ENCODE measurements around the gene RABGEF1. TPM values are rescaled to one million over a fixed set of nuclear protein-coding genes. Genes with fewer than 3 reads are reported as not detected.
"Not testable (repeated sequence)": the region's sequence is repeated elsewhere in the genome, so short reads cannot be mapped to it uniquely, and the experiment has no call there.

RABGEF1 gene
- 10 to 100 TPM; 25.3 to 27.1 TPM for total RNA-seq
- long read RNA-seq, transcript RABGEF1-206 (10 exons, 2,281 nt) = minor isoform, 5 of 38 reads
- long read RNA-seq, transcript RABGEF1-201 (9 exons, 3,733 nt) = major isoform, 16 of 38 reads
- long read RNA-seq, partial matches to known transcripts = 1 of 38 reads
- long read RNA-seq, other reads (novel, unspliced or antisense) = 16 of 38 reads

DNA sequence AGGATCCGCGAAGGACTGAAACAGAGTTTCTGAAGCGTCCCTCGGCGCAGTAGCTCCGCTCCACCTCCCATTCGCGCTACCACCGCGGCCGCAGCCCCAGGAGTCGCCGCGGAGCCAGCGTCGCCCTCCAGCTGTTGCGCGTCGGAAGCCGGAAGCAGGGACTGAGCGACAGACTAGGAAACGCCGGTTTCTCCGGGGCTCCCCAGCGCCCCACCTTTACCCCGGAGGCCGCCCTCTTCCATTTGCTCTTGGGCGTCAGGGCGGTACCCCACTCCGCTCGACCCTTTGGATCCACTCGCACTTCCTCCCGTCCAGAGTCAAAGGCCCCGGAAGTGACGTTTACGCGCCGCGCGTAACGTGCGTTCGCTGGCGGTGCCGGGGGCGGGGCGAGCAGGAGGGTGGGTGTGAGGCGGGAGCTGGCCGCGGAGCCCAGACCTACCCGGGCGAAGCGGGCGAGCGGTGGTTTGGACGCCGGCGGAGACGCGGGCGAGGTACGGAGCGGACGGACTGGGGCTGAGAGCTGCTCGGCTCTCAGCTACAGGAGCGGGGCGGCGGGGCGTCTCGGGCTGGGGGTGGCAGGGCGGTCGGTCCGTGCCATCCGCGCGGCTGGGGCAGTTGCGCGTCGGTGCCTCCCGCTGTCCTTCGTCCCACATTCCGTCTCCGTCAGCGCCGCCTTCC is at the start of gene RABGEF1:
Gene RABGEF1 (plus strand): TSS at position 432 of the 678 bp plus-strand sequence. CDS start 31,167 bp downstream, outside the sequence.
- peak; percentile 98 to 99 for DNase-seq
- ATAC-seq = peak; percentile 93

DNA sequence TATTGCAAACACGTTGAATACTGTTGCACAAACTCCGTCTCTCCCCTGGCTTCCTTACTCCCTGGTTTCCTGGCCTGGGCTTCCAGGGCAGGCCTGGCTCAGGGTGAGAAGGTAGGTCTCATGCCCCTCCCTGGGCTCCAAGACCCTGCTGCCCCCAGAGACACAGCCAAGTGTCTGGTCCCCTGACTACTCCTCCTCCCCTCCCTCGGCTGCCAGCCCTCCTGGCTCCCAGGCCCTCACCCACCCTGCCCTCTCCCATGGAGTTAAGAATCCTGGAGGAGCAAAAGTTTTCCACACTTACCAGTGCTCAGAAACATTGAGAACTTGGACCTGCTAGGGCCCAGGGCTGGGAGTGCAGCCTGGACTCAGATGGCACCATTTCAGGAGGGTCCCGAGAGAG is 47.2 kb upstream of the RABGEF1 start:
- no peak for DNase-seq
- ATAC-seq = no peak
- intact Hi-C loops (cut with DNase I, micrococcal nuclease) = no loop called here

More for the DNA sequence above, at the start of gene RABGEF1:
- intact Hi-C loops (cut with DNase I, micrococcal nuclease) = no loop called here

DNA sequence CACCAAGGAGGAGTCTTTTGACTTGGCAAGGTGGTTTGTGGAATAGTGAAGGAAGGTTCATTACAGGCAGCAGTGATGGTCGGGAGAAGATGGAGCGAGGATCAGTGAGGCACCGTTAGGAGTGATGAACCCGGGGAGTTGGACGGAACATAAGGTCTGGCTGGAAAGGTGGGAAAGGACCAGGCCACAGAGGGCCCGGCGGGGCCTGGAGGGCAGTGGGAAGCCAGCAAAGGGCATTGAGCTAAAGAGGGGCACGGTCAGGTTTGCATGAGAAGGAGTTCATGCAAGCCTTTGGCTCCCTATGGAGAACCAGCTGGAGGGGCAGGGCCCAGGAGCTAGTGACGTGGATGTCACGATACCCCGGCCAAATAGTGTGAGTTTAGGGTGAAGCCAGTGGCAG is 46.2 kb upstream of the RABGEF1 start:
- no peak for ATAC-seq
- intact Hi-C loops (cut with DNase I, micrococcal nuclease) = no loop called here
- DNase-seq = no peak

DNA sequence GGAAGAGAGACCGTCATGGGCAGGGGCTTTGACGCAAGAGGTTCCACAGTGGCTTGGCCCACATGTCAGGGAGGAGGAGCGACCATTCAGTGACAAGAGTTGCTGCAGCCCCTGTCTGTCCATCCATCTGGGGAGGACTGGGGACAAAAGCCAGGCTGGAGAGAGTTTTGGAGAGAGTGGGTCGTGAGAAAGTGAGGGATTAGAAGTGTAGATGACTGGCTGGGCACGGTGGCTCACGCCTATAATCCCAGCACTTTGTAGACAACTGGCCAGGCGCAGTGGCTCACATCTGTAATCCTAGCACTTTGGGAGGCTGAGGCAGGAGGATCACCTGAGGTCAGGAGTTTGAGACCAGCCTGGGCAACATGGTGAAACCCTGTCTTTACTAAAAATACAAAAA is 45.1 kb upstream of the RABGEF1 start:
- intact Hi-C loops (cut with DNase I, micrococcal nuclease); DNase-seq; ATAC-seq: not testable (repeated sequence)

DNA sequence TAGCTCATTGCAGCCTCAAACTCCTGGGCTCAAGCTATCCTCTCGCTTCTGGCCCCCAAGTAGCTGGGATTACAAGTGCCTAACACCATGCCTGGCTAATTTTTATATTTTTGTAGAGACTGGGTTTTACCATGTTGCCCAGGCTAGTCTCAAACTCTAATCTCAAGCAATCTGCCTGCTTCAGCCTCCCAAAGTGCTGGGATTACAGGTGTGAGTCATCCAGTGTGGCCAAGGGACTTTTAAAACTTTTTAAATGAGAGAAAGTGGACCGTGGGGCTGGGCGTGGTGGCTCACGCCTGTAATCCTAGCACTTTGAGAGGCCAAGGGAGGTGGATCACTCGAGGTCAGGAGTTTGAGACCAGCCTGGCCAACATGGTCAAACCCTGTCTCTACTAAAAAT is 44.4 kb upstream of the RABGEF1 start:
- not testable (repeated sequence) for ATAC-seq, DNase-seq

DNA sequence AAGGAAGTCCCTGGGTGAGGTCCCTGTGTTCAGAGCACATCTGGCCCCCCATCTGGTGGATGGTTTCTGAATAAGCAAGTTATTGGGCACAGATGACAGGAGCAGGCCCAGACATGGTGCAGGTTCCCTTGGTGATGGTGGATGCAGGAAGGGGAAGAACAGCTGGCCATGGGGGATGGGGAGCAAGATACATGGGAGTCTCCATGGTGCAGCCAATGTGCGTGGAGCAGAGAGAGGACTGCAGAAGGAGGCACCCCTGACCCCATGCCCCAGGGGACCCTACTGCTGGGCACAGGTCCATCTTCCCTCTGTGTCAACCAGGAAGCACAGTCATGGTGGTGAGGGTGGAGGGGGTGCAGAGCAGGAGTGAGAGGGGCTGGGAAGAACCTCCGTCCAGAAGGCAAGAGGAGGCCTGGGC is 43.8 kb upstream of the RABGEF1 start:
- DNase-seq = no peak
- ATAC-seq = peak; percentile 27
- intact Hi-C loops (cut with DNase I, micrococcal nuclease) = no loop called here

More for the DNA sequence above, 44.4 kb upstream of the RABGEF1 start:
- intact Hi-C loops (cut with DNase I, micrococcal nuclease) = not testable (repeated sequence)

DNA sequence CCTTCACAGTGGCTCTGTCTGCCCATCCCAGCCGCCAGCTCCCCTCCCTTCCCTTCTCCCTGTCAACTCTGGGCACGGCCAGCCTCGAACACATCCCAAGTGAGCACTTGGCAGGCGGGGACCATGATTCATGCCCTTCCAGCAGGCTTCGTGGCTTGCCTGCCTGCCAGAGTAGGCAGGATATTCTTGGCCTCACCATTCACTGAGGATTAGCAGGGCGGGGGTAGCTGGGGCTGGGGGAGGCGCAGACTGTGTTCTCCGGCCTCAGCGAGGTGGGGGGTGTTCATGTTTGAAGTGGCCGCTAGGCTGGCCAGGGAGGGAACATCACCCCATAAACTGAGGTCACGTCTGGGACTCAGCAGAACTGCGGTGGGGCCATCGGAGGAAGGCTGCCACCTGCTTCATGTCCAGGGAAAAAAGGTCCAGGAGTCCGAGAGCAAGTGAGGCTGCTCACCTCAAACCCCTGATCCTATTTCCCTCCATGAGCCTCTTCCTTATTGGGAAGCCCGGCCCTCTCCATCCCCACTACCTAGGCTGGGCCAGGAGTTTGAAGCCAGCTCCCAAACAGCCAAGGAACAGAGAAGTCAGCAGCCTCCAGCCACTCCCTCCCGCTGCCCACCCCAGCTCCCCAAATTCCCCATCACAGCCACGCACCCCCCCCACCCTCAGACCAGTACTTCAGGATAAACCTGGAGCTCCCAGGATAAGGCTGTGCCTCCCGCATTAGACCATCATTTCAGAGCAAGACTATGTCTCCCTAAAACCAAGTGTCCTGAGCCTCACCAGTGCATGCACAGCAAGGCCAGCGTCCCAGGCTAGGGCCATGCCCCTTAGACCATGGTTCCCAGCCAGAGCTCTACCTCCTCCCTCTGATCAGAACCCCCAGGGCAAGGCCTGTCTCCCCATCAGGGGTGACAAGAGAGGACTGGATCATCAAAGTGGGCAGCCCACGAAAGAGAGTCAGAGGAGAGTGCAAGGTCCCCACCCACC is 42.8 kb upstream of the RABGEF1 start:
- intact Hi-C loops (cut with DNase I, micrococcal nuclease) = no loop called here
- ATAC-seq (peak; percentile 24), DNase-seq (no peak)

DNA sequence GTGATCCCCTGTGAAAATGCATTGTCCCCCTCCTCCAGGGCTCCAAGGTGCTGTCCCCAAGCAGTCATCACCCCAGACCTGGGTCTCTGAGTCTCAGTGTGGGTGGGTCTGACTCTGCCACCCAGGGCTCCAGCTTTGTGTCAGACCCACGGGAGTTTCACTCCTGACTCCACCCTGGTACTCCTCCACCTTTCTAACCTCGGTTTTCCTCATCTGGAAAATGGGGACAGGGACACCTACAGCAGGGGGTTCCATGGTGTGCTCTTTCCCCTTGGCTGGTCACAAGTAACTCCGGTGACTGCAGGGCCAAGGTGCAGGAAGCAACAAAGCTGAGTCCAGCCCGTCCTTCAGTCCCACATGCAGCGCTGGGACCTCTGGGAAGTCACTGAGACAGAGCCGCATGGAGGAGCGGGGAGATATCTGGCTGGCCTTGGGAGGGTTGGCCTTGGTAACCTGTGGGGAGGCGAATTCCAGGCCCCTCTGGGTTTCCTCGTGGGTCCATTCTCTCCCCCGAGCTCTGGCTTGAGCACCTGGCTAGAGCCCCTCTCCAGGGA is 41.8 kb upstream of the RABGEF1 start:
- intact Hi-C loops (cut with DNase I, micrococcal nuclease) = no loop called here
- no peak for DNase-seq
- no peak for ATAC-seq

DNA sequence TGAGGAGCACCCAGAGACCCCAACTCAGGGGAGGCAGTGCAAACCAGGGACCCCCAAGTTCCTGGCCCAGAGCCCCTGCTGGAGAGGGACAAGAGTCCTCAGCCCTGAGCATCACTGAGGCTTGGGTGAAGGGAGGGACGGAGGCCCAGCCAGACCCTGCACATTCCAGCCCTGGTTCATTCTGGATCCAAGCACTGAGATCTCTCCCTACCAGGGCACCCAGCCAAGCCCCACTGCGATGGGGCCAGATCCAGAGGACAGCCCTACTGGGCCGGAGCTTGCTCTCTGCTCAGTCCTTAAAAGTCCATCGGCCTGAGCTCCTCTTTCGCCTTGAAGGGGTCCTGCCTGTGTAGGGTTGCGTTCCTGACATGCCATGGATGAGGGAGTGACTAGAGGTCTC is 40.5 kb upstream of the RABGEF1 start:
- ATAC-seq = no peak
- intact Hi-C loops (cut with DNase I, micrococcal nuclease) = no loop called here
- peak in 1 of 2 donors; percentile 24 for DNase-seq

DNA sequence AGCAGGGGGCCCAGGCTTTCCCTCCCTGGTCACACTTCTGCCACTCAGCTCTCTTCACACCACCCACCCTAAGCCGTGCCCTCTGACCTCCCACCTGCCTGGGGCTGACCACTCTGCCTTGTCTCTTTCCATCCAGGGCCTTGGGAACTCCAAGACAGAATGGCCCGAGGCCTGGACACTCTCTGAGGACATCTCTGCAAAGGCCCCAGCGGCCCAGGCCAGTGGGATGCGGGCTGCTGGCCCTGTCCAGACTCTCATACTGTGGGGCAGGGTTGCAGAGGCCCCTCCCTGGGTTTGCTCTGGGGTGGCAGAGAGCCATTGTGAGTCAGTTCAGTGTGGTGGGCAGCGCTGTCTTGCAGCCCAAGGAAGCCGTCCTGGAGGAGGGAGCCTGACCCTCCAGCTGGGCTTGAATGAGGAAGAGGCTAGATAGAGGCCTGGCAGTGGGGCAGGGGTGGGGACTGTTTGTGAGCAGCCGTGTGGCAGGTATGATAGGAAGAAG is 39.9 kb upstream of the RABGEF1 start:
- ATAC-seq (no peak), DNase-seq (no peak)

DNA sequence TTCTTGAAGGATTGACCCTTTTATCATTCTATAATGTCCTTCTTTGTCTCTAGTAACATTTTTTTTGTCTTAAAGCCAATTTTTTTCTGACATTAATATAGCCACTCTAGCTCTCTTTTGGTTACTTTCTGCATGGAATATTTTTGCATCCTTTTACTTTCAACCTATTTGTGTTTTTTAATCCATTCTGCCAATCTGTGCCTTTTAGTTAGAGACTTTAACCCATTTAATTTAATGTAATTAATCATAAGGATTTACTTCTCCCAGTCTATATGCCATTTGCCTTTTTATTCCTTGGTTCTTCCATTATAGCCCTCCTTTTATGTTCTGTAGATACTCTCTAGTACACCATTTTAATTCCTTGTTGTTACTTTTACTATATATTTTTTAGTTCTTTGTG is 32.7 kb upstream of the RABGEF1 start:
- DNase-seq (no peak), ATAC-seq (no peak)
- intact Hi-C loops (cut with DNase I, micrococcal nuclease) = no loop called here

More for the DNA sequence above, 39.9 kb upstream of the RABGEF1 start:
- intact Hi-C loops (cut with DNase I, micrococcal nuclease) = no loop called here

DNA sequence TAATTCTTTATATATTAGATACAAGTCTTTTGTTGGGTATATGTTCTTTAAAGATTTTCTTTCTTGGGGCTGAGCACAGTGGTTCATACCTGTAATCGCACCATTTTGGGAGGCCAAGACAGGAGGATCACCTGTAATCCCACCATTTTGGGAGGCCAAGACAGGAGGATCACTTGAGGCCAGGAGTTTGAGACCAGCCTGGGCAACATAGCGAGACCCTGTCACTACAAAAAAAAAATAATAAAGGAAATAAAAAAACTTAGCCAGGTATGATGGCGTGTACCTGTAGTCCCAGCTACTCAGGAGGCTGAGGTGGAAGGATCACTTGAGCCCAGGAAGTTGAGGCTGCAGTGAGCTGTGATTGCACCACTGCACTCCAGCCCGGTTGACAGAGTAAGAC is 29.8 kb upstream of the RABGEF1 start:
- ATAC-seq; DNase-seq; intact Hi-C loops (cut with DNase I, micrococcal nuclease): not testable (repeated sequence)

DNA sequence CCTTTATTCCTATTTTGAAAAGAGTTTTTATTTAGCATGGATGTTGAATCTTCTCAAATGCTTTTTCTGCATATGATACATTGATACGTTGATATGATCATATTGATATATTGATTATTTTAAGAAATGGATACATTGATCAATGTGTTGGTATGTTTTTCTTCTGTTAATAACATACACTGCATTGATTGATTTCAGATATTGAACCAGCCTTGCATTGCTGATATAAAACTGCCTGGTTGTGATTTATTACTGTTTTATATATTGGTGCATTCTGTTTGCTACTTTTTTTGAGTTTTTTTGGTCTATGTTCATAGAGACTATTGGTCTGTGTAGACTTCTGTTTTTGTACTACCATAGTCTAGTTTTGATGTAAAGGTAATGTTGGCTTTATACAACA is 26.8 kb upstream of the RABGEF1 start:
- intact Hi-C loops (cut with DNase I, micrococcal nuclease) = no loop called here
- ATAC-seq = no peak
- no peak for DNase-seq

DNA sequence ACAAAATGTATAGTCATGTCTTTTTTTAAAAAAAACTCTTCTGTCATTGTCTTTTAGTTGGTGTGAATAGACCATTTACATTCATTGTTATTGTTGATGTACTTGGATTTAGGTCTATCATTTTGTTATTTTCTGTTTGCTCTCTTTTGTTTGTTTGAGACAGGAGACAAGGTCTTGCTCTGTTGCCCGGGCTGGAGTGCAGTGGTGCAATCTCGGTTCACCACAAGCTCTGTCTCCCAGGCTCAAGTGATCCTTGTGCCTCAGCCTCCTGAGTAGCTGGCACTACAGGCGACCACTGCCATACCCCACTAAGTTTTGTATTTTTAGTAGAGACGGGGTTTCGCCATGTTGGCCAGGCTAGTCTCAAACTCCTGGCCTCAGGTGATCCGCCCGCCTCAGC is 23.9 kb upstream of the RABGEF1 start:
- ATAC-seq; intact Hi-C loops (cut with DNase I, micrococcal nuclease); DNase-seq: not testable (repeated sequence)

DNA sequence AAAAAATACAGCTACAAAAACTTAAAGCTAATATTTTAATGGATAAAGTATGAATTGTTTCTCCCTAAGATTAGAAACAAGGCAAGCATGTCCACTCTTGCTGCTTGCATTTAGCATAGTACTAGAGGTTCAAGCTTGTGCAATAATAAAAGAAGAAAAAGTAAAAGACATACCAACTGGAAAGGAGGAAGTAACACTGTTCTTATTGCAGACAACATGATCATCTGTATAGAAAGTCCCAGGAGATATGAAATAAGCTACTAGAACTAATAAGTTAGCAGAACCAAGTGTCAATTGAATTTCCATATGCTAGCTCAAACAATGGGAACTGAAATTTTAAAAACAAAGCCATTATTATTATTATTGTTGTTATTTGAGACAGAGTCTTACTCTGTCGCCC is 20.0 kb upstream of the RABGEF1 start:
- ATAC-seq (no peak), DNase-seq (no peak)
- intact Hi-C loops (cut with DNase I, micrococcal nuclease) = no loop called here

DNA sequence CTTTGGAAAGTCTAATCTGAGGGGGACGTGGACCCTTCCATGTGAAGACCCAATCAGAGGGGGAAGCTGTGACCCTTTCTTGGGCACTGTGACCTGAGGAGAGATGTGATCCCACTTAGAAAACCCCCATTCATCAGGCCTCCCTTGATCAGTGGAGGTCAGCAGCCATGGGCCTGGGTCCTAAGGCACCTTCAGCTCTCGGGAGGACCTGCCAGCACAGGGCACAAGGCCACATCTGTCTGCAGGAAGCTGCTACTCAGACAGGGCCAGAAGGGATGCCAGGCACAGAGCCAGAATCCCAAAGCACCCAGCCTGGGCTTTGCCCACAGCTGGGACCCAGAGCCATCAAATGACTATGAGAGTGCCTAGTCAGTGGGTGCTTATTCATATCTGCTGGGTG is 14.7 kb upstream of the RABGEF1 start:
- intact Hi-C loops (cut with DNase I, micrococcal nuclease) = no loop called here
- ATAC-seq (no peak), DNase-seq (no peak)

DNA sequence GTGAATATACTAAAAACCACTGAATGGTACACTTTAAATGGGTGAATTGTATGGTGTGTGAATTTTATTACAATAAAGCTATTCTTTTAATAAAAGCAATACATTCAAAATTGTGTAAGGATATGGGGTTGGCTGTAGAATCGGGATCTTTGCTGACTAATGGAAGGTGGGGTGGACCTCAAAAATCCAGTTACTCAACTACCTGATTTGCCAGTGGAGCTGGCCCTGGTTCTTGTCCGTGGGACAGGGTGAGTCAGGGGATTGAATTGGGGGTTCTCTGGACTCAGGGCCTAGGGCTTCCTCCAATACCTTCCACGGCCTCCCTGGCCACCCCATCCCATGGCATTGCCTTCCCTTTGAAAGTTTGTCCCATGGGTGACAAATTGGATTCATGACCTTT is 13.5 kb upstream of the RABGEF1 start:
- ATAC-seq (no peak), DNase-seq (no peak)
- intact Hi-C loops (cut with DNase I, micrococcal nuclease) = no loop called here

DNA sequence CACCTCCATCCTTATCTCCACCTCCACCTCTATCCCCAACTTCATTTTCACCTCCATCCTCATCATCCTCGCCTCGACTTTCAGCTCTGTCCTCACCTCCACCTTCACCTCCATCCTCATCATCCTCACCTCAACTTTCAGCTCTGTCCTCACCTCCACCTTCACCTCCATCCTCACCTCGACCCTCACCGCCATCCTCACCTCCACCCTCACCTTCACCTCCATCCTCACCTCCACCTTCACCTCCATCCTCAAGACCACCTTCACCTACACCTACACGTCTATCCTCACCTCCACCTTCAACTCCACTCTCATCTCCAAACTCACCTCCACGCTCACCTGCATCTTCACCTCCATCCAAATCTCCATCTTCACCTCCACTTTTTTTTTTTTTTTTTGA is 12.0 kb upstream of the RABGEF1 start:
- no peak for DNase-seq
- intact Hi-C loops (cut with DNase I, micrococcal nuclease) = no loop called here
- ATAC-seq = no peak

DNA sequence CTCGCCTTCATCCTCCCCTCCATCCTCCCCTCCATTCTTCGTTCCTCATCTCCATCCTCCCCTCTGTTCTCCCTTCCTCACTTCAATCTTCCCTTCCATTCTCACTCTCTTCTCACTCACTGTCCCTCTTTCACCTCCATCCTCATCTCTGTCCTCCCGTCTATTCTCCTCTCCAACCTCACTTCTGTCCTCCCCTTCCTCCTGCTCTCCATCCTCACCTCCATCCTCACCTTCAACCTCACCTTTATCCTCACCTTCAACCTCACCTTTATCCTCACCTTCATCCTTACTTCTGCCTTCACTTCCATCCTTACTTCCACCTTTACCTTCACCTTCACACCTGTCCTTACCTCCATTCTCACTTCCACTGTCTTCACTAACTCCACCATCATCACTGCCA is 11.3 kb upstream of the RABGEF1 start:
- DNase-seq (no peak), ATAC-seq (no peak)
- intact Hi-C loops (cut with DNase I, micrococcal nuclease) = no loop called here
